GM18868 (cell line): ENCODE results near the gene WBP1.
"Not testable (repeated sequence)": the region's sequence is repeated elsewhere in the genome, so short reads cannot be mapped to it uniquely, and the experiment has no call there.

Experiments used
- ATAC-seq: cut with Tn5 transposase; IDR thresholded peaks from one replicate; pipeline ENCODE4 v1.9.1; 2021; ENCODE audit warnings: mild to moderate bottlenecking, moderate library complexity; ENCODE audit not compliant: unreplicated experiment

The WBP1 gene

DNA sequence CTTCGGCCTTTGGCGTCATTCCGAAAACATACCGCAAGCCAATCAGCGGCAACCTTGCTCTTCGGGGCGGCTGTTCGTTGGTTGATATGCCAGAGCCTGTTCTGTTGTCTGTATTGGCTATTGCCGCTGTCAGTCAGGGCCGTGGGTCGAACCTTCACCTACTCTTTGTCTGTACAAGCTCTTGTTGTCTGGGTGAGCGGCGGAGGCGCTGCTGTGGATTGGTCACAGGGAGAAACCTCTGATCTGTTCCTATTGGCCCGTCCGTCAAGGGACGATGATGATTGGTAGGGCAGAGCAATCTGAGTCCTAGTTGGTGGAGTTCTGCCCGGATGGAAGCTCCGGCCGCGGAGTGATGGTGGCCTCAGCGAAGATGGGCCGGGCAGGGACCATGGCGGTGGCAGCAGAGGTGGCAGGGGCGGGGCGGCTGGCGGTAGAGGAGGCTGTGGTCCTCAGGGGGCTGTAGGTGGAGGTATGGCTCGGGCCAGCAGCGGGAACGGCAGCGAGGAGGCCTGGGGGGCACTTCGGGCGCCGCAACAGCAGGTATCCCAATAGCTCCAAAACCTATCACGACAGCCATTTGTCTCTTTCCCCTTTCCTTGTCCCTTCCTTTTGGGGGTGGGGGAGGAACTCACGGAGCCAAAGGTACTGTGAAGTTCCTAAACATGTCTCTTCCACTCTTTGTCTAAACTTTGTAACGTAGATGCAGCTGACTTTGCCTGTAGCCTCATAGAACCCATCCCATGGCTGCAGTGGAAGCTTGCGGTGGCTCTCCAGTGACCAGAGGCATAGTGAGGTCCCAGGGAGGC, at the start of gene WBP1:
TSS of gene WBP1 (plus strand) at position 307 of the 806 bp plus-strand sequence. CDS start at position 472, 165 bp downstream.
- ATAC-seq: peak; percentile 80

- no peak for ATAC-seq
These were observed 45.1 kb upstream of the WBP1 start for GRCh38 chr2:74413001-74413698.

DNA sequence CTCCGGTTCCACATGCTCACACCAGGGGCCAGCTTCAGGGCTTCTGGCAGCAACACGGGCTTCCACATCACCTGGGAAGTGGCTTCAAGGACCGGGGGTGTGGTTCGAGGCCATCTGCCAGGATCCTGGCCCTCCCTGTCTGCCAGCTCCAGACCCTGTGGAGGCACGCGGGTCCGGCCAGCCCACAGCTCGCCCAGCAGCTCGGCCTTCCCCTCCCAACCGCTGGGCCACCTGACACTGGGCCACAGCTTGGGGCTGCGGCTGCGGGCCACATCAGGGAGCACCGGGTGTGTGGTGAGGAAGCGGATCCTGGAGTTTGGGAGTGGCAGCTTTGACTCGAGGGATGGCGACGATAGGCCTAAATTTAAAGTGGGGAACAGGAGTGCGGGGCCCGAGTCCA, 43.8 kb upstream of the WBP1 start:
- no peak for ATAC-seq

DNA sequence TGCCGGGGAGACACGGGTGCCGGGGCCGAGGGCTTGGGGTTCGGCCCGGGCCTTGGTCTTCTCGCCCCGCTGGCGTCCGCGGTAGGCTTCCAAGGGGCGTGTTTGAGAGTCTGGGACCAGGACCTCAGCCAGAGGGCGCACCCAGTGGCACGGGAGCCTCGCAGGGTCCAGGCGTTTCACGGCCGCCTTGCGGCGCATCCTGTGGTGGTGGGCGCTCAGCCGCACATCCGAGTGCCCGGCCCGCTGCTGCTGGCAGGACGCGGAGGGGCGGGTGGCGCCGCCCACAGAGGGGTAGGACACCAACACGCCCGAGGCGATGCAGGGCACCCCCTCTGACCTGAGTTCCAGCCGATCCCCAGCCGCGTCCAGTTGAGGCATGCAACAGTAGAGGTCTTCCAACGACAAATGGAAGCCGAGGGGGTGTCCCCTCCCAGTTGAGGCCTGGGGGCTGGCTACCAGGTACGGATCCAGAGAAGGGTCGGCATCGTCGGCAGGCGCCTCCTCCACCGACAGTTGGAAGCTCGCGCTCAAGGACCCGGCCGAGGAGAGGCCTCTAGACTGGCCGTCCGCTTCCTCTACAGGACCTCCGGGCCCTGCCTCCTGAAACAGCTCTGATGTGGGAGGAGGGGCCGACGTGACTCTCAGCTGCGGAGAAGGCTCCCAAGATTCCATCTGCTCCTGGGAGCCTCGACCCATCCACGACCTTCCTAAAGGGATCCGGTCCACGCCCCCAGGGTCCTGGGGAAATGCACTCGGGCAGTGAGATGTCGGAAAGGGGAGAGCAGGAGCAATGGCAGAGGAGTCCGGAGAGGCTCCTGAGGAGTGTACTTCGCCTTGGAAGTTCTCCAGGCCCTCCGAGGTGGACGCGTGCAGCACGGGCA, 43.1 kb upstream of the WBP1 start:
- peak; percentile 43 for ATAC-seq

DNA sequence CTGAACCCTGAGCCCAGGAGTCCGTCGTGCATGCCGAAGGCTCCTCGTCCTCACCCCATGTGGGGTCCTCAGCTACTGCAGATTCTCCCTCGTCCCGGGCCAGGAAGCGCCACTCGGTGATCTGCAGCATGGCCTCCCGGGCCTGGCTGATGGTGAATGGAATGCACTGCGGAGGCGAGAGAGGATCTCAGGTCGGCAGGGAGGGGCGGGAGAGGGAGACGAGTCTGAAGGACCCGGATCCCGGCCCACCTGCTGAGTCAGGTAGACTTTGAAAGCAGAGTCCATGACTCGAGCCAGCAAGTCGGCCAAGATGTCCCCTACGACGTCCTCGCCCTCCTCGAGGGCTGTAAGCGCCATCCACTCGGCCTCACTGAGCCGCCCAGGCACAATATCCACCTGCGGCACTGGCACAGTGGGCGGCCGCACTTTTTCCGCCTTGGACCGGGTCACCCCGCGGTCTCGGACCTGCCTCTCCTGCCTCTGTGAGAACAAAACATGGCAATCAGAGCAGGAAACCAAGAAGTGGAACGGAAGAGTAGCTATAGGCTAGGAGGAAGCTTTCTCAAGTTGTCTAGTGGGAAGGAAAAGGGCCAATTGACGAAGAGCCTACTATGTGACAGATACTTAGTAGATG, 42.4 kb upstream of the WBP1 start:
- peak; percentile 20 for ATAC-seq

GRCh38 chr2:74416778-74417177, 41.5 kb upstream of the WBP1 start:
- ATAC-seq: no peak

DNA sequence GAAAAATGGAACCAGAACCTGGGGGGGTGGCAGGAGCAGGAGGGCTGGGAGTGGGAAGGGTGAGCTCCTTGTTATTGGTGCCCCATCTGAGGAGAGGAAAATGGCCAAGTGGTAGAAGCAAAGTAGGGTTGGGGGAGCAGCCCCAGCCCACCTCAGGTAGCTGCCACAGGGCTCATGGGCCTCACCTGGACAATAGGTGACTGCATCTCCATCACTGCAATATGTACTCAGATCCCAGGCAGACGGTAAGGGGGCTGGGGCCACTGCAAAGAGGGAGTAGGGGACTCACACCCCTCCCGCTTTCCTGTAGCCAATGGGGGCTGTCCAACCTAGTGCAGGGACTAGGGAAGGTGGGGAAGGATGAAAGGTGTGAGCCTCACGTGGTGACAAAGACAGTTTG, 41.0 kb upstream of the WBP1 start:
- no peak for ATAC-seq

- ATAC-seq: no peak
These were observed 40.5 kb upstream of the WBP1 start for GRCh38 chr2:74417763-74418162.

DNA sequence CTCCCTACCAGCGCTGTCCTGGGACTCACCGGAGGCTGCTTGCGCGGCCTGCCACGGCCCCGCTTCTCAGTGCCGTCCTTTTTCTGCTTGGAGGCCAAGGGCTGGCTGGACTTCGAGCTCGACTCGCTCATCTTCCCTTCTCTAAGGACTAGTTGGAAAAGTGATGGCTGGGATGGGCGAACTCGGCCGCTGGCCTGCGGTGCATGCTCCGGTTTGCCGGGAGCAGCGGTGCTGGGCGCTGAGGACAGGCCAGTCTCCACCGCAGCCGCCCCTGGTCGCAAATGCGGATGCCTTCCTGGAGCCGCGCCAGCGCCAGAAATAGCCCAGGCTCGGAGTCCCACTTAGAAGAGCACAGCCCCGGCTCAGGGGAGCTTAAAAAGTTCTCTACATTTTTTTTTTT, 39.9 kb upstream of the WBP1 start:
- ATAC-seq: no peak

DNA sequence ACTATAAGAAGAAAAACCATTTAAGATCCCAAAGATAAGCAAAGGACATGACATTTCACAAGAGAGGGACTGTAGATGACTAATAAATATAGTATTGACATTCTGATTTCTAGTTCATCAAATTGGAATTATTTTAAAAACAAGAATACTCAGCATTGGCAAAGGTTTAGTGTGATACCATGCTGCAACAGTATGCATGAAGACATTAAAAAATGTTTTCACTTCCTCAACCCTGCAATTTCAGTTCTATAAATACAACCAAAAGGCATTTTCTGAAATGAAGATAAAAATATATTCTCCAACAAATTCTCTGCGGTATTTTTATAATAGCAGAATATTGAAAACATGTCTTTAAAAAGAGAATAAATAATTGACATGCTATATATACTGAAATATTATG, 38.9 kb upstream of the WBP1 start:
- ATAC-seq: no peak

- no peak for ATAC-seq
These were observed 38.2 kb upstream of the WBP1 start for GRCh38 chr2:74420006-74420405.

GRCh38 chr2:74420443-74421103, 37.7 kb upstream of the WBP1 start:
- not testable (repeated sequence) for ATAC-seq

DNA sequence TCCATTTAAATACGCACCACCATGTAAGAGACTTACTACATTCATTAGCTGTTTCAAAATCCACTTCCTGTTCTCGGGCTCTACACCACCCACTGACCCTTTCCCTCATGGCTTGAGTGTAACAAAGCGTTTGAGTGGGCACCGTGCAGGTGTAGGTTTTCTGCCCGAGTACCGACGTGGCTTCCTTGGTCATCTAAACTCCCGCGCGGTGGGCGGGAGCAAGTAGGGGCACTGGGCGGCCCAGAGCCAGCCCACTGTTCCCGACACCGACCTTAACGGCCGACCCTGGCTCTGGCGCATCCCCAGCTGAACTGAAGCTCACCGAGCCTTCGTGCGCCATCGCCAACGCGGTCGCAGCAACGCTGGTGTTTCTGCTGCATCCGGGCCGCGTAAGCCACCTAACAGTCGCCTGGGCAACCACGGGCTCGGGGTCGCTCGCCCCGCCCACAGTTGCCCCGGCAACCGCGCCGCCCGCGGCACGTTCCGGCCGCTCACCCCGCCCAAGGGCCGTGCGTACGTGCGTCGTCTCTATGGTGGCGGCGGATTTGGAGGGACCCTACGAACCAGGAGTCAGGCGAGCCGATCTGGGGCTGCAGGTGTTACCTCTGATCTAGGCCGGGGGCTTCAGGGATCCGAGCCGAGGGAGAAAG, 36.9 kb upstream of the WBP1 start, which contains the start of the genes C2orf81 and WDR54:
TSS of gene C2orf81 (minus strand) at position 399 of the 650 bp plus-strand sequence. CDS start at position 340, 59 bp downstream.
TSS of gene WDR54 (plus strand) at position 510 of the 650 bp plus-strand sequence. CDS start 424 bp downstream, outside the sequence.
- ATAC-seq: peak; percentile 90

- ATAC-seq: no peak
These were observed 34.8 kb upstream of the WBP1 start for GRCh38 chr2:74423231-74424095.

DNA sequence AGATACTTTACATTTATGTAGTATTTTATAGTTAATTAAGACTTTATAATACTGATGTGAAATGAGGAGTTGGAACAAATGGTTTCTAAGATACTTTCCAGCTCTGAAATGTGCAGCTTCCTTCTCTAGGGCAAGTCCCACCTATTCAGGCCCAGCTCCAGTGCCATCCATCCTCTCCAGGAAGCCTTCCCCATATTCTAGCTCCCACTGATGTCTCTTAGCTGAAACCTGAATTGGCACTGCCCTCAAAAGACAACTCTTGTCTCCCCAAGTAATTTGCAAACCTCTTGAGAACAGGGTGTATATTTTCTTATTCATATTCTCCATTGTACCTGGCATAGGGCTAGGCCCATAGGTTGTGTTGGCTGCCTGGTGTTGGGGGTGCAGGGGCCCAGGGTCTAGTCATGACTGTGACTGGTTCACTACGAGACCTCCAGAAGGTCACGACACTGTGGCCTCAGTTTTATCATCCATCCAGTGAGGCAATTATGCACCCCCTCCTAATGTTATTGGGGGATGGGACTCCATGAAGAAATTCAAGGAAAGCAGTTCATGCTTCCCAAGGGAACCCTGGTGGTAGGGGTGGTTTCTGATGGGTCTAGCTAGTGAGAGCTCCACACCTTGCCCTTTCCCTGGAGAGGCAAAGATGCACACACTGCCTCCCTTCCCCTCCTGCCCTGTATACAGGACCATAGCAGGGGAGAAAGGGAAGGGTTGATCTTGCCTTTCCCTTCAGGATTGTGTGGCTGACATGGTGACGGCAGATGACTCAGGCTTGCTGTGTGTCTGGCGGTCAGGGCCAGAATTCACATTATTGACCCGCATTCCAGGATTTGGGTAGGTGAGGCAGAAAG, 33.9 kb upstream of the WBP1 start:
- no peak for ATAC-seq

GRCh38 chr2:74424995-74425406, 33.2 kb upstream of the WBP1 start:
- no peak for ATAC-seq

DNA sequence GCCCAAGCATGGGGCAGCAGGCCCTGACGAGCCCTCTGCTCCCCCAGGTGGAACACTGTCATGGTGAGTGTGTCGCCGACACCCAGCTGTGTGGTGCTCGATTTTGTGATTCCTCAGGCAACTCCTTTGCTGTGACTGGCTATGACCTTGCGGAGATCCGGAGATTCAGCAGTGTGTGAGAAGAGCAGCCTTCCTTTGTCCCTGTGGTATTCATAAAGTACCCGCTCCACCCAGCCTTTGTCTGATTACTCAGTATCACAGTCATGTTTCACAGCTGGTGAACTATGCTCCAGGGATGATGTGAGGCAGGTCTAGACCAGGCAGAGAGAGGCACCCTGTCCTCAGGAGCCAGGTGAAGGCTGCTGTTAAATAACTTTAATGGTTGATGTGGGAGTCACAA, 32.7 kb upstream of the WBP1 start:
- no peak for ATAC-seq
